HG03045 (cell line): Measurements from ENCODE around the gene ERVK3-1.
"Not testable (repeated sequence)": the region's sequence is repeated elsewhere in the genome, so short reads cannot be mapped to it uniquely, and the experiment has no call there.

Experiments
- ATAC-seq: cut with Tn5 transposase; IDR thresholded peaks from one replicate; pipeline ENCODE4 v1.9.1; 2021; ENCODE audit warnings: mild to moderate bottlenecking, moderate library complexity; ENCODE audit not compliant: unreplicated experiment

ERVK3-1 gene

GRCh38 chr19:58338825-58339558 lies 33.8 kb downstream of the ERVK3-1 start:
- no peak for ATAC-seq

- ATAC-seq, result no peak
These were observed 40.4 kb downstream of the ERVK3-1 start for GRCh38 chr19:58345558-58345957.

GRCh38 chr19:58346961-58347929 lies 42.1 kb downstream of the ERVK3-1 start:
- ATAC-seq, result peak; percentile 80

GRCh38 chr19:58348080-58348479 lies 42.9 kb downstream of the ERVK3-1 start:
- ATAC-seq, result not testable (repeated sequence)

GRCh38 chr19:58349590-58349989 lies 44.4 kb downstream of the ERVK3-1 start:
- ATAC-seq, result no peak

- ATAC-seq, result no peak
These were observed 45.1 kb downstream of the ERVK3-1 start for GRCh38 chr19:58350001-58350861.

GRCh38 chr19:58350871-58351557 lies 45.8 kb downstream of the ERVK3-1 start:
- ATAC-seq, result no peak

GRCh38 chr19:58351558-58351878 lies 46.3 kb downstream of the ERVK3-1 start:
- no peak for ATAC-seq

GRCh38 chr19:58351990-58352755 lies 47.0 kb downstream of the ERVK3-1 start:
- ATAC-seq, result no peak

- no peak for ATAC-seq
These were observed 47.8 kb downstream of the ERVK3-1 start, which contains the start of gene A1BG for GRCh38 chr19:58352760-58353671. TSS of gene A1BG (minus strand) at chr19:58353492. CDS start at chr19:58353437, 55 bp downstream.

GRCh38 chr19:58353717-58354477 lies 48.7 kb downstream of the ERVK3-1 start:
- no peak for ATAC-seq

GRCh38 chr19:58354478-58355030 lies 49.4 kb downstream of the ERVK3-1 start:
- ATAC-seq, result no peak

GRCh38 chr19:58355215-58355796 lies 50.1 kb downstream of the ERVK3-1 start:
- no peak for ATAC-seq

GRCh38 chr19:58355908-58356765 lies 51.0 kb downstream of the ERVK3-1 start:
- no peak for ATAC-seq

- no peak for ATAC-seq
These were observed 51.7 kb downstream of the ERVK3-1 start for GRCh38 chr19:58356766-58357480.
